HG02870 (cell line): Measurements from ENCODE around the gene TSPAN6.

Experiments
- ATAC-seq: cut with Tn5 transposase; IDR thresholded peaks from one replicate; pipeline ENCODE4 v1.9.1; 2021; ENCODE audit warnings: mild to moderate bottlenecking, moderate library complexity; ENCODE audit not compliant: unreplicated experiment

The TSPAN6 gene, protein sequence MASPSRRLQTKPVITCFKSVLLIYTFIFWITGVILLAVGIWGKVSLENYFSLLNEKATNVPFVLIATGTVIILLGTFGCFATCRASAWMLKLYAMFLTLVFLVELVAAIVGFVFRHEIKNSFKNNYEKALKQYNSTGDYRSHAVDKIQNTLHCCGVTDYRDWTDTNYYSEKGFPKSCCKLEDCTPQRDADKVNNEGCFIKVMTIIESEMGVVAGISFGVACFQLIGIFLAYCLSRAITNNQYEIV

DNA sequence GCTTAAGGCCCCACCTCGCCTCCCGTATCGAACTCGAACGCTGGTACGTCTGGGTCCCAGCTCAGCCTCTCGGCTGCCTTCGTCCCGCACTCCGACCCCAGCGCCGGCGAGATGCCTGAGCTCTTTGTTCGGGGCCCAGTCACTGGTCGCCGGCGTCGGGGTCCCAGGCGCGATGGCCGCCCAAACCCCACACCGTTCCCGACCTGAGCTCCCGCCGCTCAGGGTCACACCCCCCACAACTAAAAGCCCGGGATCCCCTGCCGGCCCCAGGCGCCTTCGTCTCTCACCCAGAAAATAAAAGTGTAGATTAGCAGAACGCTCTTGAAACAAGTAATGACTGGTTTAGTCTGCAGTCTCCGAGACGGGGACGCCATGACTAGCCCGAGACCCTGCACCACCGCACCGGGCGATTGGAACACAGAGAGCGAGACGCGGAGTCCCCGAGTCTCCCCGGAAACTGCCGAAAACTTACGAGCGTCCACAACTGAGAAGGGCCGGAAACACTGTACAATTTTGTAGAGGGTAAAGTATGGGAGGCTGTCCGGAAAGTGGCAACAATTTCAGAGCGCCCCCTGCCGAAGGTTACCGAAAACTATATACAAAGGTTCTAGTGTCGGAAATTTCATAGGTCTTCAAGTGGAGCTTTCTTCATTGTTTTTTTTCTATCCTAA, at the start of gene TSPAN6:
TSPAN6 (minus strand) TSS at position 486 of the 671 bp plus-strand sequence; CDS start at position 374, 112 bp downstream.
- no peak for ATAC-seq

DNA sequence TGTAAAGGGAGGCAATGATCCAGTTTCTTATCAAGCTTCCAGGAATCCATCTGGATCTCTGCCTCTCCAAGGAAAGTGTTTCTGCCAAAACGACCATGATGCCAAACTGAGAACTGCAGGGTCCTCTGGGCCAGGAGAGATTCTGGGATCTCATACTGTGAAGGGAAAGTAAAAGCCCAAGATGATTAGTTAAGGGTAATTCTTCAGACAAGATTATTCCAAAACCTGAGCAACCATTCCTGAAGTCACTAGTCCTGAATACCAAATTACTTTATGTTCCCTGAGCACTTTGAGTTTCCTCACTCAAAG, 49.3 kb upstream of the TSPAN6 start:
- no peak for ATAC-seq

DNA sequence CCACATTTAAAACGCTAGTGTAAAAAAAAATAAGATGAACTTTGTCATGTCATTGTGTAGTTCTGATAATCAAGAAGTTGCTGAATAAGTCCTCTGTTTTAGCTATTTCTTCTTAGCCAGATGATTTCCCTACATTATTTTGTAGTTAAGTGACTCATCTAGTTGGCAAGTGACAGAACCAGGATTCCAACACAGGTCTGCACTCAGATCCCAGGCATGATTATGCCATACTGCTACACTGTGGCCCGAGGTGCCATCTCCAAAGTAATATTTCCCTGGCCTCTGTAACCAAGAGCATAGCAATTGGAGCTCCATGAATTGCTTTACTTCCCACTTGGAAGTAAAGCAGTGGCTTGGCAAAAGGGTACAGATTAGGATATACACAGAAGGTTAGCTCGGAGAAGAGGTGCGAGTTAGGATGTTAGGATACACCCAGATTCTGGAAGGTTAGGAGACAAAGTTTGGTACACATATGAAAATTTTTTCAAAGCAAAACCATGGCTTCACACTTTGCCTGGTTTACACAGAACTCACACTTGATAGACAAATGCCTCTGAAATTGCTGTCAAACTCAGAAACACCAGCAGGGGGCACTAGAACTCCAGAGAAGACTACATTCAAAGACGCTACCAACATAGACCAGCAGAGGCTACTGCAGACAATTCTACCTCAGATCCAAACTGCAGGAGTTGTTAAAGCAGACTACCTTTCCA, 48.8 kb upstream of the TSPAN6 start:
- no peak for ATAC-seq

DNA sequence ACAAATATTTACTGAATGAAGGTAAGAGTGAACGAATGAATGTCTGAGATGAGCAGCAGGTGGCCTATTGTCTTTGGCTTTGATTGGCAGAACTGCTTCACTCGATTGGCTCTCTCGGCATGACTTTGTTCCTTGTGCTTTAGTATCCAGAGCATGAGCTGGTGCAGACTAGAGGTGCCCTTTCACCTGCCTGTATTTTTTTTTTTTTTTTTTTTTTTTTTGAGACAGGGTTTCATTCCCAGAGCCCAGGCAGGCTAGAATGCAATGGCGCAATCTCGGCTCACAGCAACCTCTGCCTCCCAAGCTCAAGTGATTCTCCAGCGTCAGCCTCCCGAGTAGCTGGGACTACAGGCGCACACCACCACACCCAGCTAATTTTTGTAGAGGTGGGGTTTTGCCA, 46.3 kb upstream of the TSPAN6 start:
- no peak for ATAC-seq

DNA sequence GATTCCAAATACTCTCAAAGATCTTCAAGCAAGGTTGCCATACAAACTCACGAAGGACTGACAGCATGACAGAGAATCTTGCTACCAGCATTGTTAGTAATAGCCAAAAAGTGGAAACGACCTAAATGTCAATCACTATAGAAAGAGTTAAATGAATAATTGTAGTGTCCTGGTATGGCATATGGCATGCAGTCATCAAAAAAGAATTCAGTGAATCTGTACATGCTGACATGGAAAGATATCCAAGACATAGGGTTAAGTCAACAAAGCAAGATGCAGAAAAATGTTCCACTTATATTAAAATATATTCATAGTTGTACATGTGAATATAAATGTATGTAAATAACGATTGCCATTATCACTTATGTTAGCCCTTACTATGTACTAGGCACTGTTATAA, 45.0 kb upstream of the TSPAN6 start:
- no peak for ATAC-seq

DNA sequence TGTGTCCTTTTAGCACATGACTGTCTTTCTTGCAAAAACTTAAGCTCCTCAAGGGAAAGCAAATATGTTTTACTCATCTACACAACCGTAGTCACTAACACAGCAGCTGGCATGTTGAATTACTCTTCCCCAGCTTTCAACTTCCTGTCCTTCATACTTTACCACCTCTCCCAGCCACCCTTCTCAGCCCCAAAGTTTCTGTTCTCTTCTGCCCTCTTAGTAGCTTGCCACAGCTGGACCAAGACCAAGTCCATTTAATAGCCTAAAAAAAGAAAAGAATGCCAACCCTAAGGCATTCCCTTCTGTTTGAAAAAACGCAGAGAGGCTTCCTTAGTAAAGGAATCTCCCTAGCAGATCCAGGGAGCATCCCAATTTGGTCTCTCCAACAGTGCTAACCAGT, 44.1 kb upstream of the TSPAN6 start:
- ATAC-seq: no peak

DNA sequence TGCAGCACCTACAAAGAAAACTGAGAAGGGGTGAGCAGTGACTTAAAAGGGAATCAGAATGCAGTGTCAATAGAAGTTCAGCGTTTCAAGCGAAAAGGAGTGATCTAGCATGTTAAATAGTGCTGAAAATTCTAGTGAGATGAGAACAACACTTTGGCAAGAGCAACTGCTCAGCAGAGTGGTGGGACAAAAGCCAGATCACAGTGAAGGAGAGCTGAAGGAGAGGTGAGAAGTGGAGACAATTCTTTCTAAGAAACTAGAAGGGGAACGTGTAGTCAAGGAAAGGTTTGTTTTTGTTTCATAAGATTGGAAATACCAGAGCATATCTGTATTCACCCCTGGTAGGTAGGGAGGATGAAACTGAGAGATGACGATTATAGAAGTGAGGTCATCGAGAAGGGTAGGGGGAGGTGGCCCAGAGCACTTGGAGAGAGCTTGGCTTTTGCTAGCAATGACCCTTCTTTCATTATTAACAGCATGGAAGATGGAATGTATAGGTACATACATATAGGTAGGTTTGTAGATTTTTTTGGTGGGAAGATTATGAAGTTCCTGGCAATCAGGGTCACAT, 41.1 kb upstream of the TSPAN6 start:
- no peak for ATAC-seq

DNA sequence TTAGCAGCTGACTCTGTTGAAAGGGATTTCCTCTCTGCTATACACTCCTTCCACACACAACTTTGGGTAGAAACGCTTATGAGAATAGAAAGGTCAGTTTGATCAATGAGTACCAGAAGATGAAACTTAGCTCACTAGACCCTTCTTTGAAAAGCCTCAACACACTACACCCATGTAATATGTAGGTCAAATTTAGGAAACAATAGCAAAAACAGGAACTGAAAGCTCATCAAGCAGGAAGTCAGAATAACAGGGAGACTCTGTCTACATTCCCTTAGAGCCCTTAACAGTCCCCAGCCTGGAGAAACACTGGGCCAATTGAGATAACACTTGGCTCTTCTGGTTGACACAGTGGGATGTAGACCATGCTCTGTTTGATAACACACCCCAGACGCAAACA, 38.1 kb upstream of the TSPAN6 start:
- ATAC-seq: no peak

DNA sequence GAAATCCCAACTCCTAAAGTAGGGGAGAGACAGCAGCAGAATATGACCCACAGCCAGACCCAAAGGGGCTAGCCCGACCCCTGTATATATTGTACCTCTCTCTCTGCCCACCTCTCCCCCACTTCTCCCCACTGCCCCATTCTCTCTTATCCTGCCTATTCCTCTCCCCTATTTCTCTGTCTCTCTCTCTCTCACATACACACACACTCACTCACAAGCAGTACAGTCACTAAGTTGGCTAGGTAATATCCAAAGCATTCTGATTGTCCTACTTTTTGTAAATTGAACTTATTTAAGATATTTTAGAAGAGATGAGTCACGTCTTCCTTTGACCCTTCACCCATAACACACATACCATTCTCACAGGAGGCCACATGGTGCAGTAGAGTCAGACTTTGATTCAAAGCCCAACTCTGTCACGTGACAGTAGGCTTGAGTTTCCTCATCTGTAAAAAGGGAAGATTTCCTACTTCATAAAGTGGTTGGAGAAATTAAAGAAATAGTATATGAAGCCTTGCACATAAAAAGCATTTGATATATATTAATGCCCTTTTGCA, 36.9 kb upstream of the TSPAN6 start:
- no peak for ATAC-seq

DNA sequence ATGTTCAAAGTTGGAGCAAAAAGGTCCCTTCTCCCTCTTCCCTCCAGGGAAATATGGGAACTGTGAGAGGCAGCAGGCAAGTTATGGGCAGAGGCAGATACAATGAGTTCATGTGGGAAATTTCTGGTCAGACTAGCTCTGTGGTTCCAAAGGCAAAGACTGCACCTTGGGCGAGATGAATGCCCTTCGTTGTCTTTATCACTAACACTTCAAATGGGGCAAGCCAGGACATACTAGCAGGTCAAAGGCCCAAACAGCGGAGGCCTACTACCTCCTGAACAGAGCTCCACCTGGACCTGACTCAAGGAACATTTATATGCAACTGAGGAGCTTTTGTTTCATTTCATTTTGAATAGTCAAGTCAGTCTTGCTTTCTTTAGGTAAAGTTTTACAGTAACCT, 36.4 kb upstream of the TSPAN6 start:
- ATAC-seq: no peak

DNA sequence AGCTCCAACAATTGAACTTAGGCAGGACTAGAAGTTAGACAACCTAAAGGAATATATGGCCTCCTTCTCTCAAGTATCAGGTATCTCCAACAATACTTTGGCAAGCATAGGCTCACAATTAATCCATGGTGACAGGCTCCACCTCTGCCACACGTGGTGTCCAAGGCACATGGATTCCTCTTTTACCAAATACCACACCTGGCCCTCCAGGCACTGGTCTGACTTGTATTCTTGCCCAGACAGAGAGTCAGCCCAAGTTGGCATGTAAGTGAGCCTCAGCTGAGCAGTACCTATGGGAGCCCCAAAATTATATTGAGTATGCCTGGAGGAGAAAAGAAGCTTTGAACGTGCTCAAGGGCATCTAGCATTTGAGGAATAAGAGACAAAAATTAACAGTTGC, 27.0 kb upstream of the TSPAN6 start:
- no peak for ATAC-seq

DNA sequence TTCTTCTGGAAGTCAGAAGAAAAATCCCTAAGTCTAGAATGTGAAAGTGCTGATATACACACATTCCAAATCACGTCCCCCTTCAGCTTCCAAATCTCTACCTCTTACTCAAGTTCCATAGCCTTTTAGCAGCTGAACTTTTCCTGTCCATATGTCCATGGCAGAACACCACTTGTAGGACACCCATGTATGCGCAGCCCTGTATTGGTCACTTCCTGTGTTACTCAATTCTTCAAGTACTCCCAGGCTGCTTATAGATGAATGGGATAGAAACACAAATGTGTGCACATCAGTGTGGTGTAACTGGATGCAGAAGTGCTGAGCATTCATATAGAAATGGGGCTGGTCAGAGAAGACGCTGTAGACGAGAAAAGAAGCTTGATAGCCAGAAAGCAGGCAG, 26.2 kb upstream of the TSPAN6 start:
- ATAC-seq: no peak

DNA sequence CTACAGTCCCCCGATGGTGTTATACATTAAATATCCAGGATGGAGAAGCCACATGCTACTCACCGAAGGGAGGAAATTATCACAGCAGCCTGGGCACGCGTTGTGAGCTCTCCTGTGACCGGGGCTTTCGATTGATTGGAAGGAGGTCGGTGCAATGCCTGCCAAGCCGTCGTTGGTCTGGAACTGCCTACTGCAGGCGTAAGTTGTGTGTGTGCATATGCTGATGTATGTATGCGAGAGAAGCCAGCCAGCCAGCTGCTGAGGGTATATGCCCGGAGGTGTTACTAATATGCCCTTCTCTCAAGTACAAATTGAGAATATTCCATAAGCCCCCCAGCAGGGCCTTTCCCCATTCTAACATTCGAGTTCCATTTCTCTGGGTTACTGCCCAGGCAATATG, 25.6 kb upstream of the TSPAN6 start:
- ATAC-seq: no peak

DNA sequence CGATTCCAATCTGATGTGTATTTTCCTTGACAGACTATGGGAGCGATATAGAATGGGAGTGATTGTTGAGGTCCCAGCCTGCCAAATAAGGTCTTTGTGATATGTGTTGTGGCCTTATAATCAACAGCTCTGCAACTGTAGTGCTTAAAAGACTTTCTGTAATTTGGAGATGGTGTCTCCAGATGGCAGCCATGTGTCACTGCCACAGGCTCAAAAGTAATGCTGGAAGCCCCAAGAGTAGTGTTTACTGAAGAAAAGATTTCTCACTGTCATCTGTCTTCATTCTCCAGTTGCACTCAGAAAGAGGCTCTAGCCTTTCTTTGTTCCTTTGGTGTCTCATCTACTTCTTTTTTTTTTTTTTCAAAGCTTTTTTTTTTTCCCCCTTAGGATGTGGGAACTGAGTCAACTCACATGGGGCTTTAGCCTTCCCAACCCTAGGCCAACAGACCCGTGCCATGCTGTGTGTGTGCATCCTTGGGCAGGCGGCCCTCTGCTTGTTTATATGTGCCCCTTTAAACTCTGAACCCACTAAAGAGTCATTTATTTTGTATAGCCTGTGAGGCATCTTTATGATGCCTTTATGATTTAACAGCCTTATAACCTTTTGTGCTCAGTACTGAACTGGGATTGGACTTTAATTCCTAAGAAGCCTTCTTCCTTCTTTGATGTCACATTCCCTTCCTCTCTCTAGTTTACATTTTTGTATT, 23.0 kb upstream of the TSPAN6 start:
- ATAC-seq: no peak

DNA sequence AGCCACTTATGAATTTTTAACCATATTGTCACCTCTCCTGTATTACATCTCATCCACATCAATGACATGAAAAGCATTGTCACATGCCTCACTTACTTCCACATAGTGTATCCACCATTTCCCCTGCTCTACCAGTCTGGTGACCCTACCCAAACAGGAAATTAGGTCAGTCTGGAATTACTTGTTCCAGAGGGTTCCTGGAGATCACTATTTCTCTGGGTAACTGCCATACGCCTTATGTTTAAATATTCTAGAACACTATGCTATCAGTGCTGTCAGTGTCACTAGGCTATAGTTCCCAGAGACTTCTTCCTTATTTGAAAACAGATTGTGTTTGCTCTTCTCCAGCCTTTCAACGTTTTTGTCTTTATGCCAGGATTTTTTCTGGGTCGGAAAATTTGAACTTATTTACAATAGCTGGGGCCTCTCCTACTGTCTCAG, 22.4 kb upstream of the TSPAN6 start:
- ATAC-seq: no peak

DNA sequence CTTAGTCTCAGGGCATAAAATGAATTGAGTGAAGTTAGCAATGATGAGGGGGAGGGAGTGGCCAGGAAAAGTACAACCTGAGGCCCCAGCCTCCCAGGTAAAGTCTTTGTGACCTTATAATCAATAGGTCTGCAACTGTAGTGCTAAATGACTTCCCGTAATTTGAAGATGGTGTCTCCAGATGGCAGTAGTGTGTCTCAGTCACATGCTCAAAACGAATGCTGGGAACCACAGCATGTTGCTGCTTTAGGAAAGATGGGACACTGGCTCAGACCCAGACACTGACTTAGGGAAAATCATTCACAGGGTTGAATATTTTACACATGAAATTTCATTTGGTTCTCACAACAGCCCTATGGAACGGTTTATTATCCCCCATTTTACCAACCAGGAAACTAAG, 17.7 kb upstream of the TSPAN6 start:
- no peak for ATAC-seq

DNA sequence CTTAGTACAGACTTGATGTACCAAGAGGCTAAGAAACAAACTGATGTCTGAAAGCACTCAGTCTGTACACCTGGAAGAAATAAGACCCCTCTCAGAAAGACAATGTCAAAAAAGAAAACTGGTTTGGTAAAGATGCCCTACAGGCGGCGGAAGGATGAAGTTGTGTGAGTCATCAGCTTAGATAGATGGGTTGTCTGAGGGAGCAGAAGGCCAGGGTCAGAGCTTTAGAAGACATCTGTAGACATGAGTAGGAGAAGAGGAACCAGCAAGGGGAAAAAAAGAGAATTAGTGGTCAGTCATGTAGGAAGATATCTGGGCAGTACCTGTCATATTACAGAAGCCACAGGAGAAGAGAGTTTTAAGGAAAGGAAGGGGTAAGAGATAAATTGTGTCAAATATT, 15.7 kb upstream of the TSPAN6 start:
- no peak for ATAC-seq

DNA sequence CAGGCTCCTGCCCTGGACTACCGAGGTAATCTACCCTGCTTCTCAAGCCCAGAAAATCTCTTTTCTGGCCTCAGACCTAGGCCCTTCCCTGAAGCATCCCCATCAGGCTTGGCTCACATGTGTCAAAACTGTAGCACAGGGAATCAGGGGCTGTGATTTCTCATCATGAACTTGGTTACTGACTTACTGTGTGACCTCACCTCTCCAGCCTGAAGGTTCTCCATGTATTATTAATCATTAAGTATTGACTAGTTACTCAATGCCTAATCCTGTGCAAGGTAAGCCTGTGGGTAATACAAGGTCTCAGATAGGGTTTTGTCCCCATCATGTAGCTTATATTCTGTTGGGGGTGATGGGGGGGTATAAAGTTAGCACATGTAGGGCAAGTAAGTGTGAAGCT, 14.2 kb upstream of the TSPAN6 start:
- no peak for ATAC-seq

DNA sequence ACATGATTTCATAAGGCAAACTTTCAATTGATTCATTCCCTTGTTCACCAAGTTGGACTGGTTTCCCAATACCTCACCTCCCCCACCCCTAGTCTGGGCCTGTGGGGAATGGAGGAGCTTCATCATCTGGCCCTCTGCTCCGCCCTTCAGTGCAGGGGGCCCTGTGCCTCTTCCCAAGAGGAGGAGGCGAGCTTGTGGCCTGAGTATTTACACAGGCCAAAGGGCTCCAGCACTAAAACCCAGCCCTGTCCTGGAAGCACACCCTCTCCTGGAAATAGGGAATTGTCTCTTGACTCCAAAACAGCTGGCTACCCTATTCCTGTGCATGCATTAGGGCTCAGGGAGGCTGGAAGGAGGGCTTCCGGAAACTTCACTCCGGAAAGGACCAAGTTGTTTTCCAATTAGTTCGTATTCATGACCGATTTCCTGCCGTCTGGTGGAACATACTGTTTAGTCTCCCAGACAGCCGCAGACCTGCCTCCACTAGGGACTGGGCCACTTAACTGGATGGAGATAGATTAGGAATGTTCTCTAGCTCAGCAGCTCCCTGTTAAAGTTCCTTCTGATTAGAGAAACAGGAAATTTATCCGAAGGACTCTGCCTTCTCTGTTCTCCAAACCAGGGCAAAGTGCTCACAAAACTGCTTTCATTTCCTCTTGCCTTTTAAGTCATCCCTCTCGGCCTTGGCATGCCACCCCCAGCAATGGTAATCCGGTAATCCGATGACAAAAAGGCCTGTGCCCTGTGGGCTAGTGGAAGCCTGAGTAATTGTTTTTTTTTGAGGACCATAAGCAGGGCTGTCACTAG, 13.1 kb upstream of the TSPAN6 start:
- ATAC-seq: no peak
